GM19324 (cell line): ENCODE data around the gene TRAP1.

Experiments
- ATAC-seq: cut with Tn5 transposase; IDR thresholded peaks from one replicate; pipeline ENCODE4 v1.9.1; 2021; ENCODE audit warnings: mild to moderate bottlenecking, moderate library complexity; ENCODE audit not compliant: unreplicated experiment, low FRiP score

TRAP1 gene

DNA sequence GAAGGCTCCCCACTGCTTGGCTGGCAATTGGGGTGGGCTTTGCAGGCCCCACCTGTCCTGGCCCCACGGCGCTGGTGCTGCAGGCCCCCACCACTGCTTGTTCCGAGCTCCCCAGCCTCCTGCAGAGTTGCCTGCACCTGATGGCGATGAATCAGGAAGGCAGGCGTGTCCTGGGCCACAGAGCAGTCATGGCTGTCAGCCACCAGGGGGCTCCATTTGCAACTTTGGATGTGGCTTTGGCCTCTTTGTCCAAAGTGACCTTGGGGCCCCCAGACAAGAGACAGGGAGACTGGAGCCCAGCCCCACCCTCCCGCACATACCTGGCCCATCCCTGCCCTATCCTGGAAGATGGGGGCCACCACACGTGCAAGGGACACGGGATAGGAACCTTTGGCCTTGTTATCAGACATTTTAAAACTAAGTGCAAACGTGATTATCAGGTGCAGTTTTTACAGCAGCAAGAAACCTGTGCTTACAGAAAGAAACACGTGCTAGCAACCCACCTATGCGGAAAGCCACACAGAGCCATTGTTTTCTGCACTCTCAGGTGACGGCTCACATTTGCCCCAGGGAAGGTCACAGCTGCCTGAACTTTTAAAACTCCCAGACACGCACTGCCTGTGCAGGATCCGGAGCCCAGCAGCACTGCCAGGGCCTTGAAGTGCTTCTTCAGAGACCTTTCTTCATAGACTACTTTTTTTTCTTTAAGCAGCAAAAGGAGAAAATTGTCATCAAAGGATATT lies 62.9 kb downstream of the TRAP1 start, which contains the start of gene DNASE1:
TSS of gene DNASE1 (plus strand) at position 443 of the 743 bp plus-strand sequence. CDS start 683 bp downstream, outside the sequence.
- ATAC-seq, result no peak

DNA sequence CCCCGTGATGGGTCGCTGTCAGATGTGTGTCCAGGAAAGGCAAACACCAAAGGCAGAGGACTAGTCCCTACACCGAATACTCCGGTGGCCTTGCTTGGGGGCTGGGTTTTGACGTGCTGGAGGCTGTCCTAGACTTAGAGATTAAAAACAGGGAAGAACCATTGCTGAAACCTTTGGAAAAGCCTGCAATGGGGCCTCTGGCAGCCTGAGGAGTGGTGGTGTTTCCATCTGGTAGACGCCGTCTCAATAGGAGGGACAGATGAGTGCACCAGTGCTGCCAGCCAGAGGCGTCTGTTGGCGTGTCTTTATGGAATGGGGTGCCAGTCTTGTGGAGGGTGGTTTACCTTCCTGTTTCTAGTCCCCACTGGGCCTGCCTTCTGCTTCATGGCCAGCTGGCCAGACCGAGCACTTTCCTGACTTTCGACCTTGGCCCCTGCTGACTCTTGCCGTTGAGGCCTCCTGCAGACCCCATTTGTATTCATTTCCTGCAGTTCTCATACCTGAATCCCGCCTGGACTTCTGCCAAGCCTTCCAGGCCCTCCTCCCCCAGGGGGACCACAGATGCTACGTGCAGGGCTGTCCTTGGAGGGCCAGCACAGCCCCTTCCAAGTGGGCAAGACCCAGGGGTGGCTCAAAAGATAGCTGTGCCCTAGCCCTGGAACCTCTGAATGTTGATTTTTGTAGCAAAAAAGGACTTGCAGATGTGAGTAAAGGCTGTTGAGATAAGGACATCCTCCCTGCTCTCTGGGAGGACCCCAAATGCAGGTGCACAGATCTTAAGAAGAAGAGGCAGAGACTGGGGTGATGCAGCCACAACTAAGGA lies 64.7 kb downstream of the TRAP1 start:
- ATAC-seq, result no peak

DNA sequence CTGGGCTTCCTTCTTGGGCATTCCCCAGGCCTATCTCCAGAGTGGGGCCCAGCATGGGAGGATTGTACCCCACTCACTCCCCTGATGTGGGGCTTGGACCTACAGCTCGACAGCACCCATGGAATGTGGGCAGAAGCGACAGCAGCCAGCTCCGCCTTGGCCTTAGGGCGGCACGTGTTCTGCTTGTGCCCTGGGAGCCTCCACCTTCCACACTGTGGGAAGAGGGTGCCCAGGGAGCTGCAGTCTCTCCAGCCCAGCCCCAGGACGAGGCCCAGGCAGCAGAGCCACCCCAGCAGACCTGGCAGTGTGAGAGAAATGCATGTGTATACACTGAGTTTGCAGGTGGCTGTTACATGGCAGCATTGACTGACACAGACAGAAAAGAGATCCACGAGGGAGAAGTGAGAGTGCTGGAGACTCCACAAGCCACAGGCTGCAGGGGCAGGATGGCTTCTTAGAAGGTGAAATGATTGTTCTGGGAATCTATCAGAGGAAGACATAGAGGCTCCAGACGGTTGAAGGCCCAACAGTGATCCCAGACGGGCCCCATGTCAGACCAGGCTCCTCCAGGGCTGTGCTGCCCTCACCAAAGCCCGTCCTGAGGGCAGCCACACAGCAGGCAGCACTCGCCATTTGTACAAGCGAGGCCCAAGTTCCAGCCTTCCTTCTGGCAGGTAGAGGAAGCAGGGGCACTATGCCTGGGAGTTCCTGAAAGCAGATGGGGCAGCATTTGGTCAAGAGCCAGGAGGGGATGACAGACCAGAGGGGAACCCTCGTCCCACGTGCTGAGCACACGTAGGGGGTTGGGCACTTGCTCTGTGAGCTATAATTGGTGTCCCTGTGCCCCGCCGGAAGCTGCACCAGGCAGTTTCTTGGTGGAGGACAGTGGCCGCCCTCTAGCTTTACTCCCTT lies 65.6 kb downstream of the TRAP1 start:
- ATAC-seq, result no peak

DNA sequence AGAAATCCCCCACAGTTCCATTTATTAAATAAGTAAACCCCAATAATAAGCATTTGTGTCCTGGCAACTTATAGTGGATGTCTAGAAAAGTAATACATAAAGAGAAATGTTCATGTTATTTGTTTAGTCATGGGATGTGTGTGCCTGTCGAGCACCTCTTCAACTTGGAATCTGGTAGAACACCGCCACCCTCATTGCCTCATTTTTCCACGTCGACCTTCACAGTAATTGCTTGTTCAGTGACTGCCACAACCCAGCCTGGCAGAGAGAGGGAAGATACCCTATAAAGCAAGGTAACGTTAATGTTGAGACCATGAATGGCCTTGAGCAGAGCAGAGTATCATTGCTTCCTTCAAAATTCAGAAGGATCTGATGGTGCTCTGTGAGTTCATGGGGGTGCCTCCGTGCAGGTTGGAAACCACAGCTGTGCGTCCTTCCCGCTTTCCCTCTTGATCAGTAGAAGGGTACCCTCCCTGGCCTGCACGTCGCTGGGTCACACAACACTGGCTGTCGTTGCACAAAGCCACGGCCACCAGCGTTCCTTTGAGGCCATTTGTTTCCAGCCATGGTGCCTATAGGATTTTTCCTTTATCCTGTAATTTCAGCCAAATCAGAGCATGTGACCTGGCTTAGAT lies 66.6 kb downstream of the TRAP1 start:
- ATAC-seq, result no peak

DNA sequence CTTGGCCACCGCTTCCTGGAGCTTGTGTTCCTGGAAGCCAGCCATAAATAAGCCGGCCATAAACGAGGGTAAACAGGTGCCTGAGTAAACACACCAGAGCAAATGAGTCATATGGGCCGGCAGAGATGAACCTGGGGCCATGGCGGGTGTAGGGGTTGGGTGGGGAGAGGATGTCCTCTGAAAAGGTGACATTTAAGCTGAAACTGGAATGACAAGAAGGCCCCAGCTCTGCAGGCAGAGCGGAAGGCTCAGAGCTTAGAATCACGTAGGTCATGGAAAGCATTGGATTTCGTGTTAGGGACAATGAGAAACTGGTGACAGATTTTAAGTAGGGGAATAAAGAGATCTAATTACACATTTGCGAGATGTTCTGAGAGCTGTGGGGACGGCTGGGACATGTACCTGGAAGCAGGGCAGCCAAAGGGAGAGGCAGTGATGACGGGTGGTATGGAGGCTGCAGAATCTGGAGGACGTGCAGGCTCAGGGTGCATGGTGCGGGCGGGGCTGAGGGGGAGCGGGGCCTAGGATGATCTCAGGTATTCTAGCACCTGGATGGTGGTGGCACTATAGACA lies 70.9 kb downstream of the TRAP1 start:
- no peak for ATAC-seq

DNA sequence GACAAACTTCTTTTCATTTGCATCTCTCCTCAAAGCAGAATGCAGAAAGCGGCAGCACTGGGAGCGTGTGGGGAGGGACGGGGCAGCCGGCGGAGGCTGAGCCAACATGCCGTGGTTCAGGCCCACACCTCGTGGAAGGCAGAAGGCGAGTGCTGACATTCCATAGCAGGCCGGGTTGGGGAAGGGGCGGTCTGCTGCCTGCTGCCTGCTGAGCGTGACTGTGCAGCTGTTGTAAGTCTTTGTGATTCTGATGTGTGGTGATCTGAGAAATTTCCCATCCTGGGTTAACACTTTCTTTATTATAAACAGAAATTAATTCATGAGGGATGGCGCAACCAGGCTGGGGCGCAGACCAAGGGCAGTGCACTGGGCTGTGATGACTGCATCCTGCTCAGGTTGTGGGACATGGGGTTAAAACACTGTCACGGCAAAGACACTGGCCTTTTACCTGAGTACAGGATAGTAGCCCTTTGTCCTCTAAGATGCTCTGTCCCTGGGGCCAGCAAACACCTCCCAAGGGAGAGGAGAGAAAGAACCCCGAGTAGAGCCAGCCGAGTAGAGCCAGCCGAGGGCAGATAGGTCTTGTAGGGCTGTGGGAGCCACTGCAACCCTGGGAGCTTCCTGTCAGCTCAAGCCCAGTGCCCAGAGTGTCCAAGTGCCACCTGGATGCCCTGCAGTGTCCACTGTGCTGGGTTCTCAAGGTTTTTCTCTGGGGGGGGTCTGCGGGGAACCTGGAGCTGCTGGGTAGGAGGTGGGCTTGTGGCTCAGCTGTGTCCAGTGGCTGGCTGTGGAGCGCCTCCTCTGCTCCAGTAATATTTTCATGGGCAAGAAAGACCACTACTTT lies 71.6 kb downstream of the TRAP1 start:
- ATAC-seq, result no peak

DNA sequence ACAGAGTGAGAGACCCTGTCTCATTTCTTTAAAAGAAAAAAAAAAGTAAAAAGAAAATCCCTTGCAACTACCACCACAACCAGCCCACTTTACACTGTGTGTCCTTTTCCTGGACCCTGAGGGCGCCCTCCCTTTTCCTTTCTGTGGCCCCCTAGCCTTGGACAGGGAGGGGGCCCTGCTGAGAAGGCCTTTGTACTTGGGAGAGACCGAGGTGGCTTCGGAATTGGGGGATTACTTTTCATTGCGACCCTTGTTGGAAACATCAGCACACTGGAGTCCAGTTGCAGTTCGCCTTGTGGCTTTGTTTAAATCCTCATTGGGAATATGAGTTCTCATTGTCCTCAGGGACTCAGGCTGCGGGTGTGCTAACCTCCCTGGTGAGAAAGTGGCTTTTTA lies 72.2 kb downstream of the TRAP1 start:
- ATAC-seq, result no peak

DNA sequence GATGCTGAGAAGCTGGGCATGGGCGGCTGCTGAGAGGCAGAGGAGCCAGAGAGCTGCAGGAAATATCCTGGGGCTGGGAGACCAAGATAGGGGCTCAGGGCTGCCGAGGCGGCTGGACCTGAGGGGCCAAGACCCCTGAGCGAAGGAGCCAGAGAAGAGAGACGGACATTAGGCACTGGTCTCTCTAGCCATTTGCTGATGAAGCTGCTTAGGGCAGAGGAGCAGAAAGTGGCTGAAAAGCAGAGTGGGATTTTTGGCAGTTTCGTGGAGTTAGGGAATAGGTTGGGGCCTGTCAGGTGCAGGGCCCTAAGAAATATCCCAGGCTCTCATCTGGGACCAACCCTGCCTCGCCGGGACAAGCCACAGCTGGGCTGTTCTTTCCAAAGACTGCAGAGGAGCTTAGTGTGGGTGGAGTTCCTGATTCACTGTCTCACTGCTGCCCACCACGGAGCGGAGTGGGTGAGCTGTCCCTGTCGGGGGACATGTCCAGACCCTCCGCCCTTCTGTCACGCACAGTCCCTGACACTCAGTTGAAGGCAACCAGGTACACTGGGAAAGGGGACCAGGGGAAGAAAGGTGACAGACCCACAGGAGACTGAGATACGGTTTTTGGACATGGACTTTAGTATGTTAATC lies 74.1 kb downstream of the TRAP1 start:
- ATAC-seq, result no peak

DNA sequence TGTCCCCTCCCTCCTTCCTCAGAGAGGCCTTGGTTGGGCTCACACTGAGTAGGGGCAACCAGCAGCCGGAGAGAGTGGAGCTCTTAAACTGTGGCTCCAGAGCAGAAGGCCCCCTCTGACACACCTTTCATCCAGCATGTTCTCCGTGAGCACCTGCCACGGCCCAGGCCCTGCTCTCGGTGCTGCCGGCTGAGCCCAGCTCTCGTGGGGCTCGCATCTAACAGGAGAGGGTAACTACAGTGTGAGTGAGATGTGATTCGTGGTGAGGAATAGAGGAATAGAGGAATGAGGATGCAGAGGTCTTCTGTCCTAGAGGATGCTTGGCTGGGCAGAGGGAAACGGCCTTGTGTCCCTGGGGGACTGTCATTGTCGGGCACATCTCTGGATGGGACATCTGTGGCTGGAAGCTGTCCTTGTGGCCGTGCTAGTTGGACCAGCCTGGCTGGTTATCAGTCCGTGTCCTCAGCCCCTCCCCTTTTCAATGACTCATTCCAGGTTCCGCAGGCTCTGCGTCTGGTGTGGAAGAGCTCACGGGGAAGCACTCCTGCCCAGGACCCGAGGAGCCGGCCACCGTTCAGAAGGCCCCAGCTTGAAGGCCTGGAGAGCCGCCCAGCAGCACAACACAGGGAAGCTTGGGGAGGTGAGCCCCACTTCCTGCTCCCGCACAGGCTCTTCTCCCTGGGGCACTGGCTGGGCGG lies 74.8 kb downstream of the TRAP1 start:
- no peak for ATAC-seq

DNA sequence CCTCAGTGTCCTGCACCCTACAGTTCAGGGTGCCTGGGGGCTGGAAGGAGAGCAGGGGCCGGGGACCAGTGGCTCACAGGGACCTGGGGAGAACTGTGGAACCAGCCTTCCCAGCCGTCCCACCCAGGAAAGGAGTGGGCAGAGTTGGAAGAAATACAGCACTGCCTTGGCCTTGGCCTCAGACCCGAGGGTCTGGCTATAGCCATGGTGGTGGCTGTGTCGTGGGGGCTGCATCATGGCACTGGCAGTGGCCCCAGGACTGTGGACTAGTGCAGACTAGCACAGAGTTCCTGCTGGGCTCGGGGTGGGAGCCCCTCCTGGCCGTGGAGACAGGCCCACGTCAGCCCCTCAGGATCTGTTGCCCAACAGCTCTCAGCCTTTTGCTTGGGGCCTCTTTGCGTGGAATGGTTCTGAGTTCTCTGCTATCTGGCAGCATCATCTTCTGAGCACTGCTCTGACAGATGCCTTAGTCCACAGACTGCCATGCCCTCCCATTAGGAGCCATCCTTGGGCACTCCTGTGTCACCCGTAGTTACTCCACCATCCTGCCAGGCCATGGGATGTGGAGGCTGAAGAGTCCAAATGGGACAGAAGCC lies 75.4 kb downstream of the TRAP1 start:
- ATAC-seq, result no peak

DNA sequence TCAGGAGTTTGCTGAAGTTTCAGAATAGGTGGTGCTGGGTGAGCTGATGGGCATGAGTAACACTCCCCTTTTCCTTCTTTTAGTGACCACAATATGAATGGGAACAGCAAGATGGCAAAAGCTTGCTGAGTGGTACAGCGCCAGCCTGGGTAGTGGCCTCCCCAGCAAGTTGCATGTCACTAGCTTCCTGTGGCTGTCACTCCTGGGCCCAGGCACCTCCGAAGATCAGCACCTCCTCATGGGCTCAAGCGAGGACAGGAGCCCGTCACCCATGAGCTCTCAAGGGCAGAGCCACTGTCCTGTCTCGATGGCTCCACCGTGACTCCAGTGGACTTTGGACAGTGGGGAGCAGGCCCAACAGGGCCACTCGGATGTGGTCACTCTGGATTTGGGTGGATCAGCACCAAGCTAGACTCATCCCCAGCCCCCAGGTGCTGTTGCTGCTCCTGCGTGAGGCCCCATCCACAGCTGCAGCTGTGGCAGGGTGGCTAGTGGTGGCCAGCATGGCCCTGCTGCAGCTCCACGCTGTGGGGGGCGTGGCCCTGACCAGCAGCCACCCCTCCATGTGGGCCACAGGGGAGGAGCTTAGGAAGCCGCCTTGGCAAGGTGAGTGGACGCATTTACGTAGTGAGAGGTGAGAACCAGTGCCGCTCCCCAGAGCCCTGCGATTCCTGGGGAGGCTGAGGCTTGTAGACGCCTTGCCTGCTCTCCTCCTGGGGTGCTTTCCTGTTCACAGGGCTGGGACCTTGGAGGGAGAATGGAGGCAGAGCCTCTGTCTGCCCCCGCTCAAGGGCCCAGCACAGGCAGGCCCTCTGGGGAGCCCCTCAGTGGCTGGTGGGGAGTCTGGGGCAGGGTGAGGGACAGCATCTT lies 76.5 kb downstream of the TRAP1 start:
- ATAC-seq, result no peak

DNA sequence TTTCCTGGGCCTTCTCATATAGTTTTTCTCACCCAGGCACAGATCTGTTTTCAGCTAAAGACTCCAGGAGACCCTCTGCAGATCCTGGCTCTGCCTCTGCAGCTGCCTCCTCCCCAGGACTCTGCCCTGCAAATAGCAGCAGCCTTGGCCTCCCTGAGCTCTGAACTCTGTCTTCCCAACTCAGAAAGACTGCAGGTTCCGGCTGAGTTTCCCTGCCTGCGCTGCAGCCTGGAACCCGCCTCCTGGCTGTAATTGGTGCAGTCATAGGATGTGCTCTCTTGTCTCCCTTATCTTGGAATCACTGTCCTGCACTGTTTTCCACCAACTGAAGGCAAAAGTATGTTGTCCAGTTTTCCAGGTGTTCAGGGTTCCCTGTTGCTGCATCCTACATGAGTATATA lies 77.1 kb downstream of the TRAP1 start:
- no peak for ATAC-seq

DNA sequence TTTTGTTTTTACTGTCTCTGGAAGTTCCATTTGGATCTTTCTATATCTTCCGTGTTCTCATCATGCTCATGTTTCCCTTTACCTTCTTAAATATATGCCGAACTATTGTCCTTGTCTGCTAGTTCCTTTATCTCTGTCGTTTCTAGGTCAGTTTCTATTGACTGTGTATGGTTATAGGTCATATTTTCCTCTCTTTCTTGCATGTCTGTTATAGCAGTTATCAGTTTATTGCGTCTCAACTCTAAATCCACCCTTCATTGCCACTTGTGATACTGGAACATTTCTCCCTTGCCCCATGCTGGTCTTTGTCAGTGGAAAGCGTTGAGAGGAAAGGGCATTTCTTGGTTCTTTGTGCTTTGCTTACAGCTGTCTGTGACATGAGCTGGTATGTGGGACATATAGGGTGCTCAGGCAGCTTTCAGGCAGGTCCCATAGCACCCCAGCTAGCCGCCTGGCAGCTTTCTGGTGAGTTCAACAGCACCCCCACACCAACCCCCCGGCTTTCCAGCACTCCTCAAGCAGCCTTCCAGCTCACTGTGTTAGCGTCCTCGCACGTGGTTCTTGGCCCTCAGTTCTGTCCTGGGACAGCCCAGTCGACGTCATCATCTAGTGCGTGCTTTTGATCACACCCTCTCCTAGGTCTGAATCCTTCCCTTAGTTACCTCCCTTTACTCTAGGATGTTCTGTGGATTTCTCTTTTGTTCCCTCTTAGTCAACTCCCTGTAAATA lies 78.2 kb downstream of the TRAP1 start:
- no peak for ATAC-seq

DNA sequence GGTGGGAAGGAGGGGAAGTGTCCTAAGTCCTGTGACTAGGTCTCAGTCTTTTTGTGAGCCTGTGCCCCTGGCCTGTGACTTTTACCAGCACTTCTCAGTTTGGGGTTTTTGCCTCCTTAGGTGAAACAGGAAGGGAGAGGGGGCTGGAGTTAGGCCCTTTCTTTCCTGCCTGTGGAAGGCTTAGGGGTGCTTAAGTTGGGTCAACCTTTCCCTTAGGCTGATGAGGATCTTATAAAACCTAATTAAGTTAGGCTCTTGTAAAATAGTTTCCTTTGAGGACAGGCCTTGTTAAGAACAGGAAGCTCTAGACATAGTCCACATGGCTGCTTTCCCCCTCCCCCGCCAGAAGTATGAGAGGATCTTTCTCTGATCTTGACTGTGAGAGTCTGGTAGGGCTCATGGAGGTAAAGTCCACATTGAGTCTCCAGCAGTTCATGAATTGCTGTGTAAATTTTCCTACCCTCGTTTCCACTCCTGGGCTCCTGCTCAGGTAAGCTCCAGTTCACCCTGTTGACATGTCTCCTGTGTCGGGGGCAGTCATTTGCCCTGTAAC lies 79.9 kb downstream of the TRAP1 start:
- ATAC-seq, result no peak

DNA sequence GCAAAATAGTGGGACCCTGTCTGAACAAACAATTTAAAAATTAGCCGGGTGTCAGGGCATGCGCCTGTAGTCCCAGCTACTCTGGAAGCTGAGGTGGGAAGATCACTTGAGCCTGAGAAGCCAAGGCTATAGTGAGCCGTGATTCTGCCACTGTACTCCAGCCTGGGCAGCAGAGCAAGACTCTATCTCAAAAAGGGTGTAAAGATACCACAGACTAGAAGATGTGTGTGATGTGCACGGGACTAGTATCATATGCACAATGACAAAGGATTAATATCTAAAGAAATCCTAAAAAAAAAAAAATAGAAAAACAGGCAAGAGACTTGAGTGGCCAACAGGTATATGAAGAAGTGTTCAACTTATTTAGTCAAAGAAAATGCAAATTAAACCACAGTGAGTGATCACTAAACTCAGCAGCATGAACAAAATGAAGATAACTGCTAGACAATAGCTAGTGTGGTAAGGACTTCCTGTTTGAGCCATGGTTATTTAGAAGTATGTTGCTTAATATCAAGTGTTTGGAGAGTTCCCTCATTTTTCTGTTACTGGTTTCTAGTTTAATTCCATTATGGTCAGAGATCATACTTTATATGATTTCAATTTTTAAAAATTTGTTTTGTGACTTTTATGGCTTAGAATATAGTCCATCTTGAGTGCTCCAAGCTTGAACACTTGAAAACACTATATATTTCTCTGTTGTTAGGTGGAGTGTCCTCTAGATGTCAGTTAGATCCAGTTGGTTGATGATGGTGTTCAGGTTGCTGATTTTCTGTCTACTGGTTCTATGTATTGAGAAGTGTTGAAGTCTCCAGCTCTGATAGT lies 91.2 kb downstream of the TRAP1 start:
- no peak for ATAC-seq
